BLaER1 (cell line): ENCODE measurements around the gene NUBP2.

ENCODE experiments used
- H3K27ac ChIP-seq: shearing (Covaris generic); formaldehyde crosslinking; 2 replicates; pipeline ENCODE4 v1.8.1; 2022
- H3K27me3 ChIP-seq: shearing (Covaris generic); formaldehyde crosslinking; 2 replicates; pipeline ENCODE4 v1.8.1; 2022
- H3K36me3 ChIP-seq: shearing (Covaris generic); formaldehyde crosslinking; 2 replicates; pipeline ENCODE4 v1.8.1; 2022
- H3K4me1 ChIP-seq: shearing (Covaris generic); formaldehyde crosslinking; 2 replicates; pipeline ENCODE4 v1.8.1; 2022
- H3K4me2 ChIP-seq: shearing (Covaris generic); formaldehyde crosslinking; 2 replicates; pipeline ENCODE4 v1.8.1; 2022
- H3K4me3 ChIP-seq: shearing (Covaris generic); formaldehyde crosslinking; 2 replicates; pipeline ENCODE4 v1.8.1; 2022
- H3K9ac ChIP-seq: shearing (Covaris generic); formaldehyde crosslinking; 2 replicates; pipeline ENCODE4 v1.8.1; 2022
- H3K9me3 ChIP-seq: shearing (Covaris generic); formaldehyde crosslinking; 2 replicates; pipeline ENCODE4 v1.8.1; 2022
- H4K20me1 ChIP-seq: shearing (Covaris generic); formaldehyde crosslinking; 2 replicates; pipeline ENCODE4 v1.8.1; 2022
- Cebpa-rat ChIP-seq: shearing (Covaris generic); IDR thresholded peaks from 2 replicates; pipeline ENCODE4 v1.8.1; 2022

NUBP2 gene

DNA sequence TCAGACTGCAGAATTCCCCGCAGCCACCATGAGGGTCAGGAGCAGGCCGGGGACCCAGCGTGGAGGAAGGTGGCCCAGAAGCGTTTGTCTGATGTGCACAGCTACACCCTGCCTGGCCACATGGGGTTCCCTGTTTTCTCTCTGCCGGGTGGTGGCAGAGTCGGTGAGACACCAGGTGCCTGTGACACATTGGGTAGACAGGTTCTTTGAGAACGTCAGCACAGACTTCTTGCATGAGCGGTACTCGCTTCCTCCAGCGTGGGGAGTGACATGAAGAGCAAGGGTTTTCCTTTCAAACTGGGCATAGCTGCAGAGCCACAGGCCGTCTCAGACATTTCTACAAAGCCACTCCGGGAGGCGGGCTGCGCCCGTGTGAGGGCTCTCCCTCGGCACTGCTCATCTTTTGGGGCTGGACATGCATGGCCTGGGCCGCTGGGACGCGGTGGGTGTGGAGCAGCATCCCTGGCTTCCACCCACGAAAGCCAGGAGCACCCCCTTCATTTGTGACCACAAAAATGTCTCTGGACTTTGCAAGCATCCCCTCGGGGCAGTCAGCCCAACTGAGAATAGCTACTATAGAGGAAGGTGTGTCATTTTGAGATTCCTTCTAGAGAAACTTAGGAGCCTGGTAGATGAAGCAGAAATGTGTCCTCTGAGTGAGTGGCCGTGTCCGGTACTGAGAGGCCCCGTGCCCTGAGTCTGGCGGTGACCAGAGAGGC lies 37.4 kb upstream of the NUBP2 start:
- Histone ChIP-seq H3K4me2 (peak overlapping the region; percentile 32), H3K4me1 (peaks cover 12% of the 10 kb centered on the region), H3K9ac (0 out of 2 replicates have a peak overlapping the region, but pooled peaks have one; percentile 32), H3K9me3 (no peaks in the 10 kb centered on the region), H4K20me1 (peaks cover 79% of the 10 kb centered on the region), H3K36me3 (peaks cover 99% of the 10 kb centered on the region), H3K4me3 (no peak overlapping the region), H3K27me3 (no peaks in the 10 kb centered on the region), H3K27ac (peak overlapping the region; percentile 23; the same call in 1 of the 2 replicates)
- TF ChIP-seq Cebpa-rat = no peak

DNA sequence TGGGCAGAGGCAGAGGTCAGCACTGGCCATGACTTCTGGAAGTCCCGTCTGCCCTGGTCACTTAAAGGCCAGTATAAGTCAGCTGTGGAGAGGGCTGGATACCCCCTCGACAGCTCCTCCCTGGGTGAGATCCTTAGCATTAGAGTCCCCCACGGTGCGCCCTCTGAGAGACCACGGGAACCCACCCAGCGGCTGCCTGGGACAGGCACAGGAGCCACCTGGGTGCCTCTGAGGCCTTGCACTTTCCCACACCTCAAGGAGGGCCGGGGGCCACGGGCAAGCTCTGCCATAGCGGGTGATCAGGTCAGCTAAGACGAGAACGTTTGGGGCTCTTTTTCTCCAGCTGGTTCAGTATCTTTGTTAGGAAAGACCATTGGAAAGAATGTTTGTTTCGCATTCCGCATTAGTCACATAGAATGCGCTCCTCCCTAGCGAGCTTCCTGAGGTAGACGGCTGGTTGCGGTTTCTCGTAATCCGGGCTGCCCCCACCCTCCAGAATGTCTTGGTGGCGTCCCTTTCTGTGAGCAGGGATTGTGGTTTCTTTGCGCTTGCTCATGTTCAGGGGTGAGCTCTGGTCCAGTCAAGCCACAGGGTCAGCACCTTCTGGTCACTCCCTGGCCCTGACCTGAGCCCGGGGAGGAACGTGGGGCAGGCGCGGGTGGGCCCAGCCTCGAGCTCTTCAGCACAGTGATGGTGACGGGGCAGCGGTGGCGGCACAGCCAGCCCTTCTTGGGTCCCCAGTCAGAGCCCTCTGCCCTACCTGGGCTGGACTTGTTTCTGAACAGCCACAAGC lies 36.7 kb upstream of the NUBP2 start:
- H3K9me3 ChIP-seq = no peaks in the 10 kb centered on the region
- peaks cover 12% of the 10 kb centered on the region for H3K4me1 ChIP-seq
- no peaks in the 10 kb centered on the region for H3K27me3 ChIP-seq
- H3K9ac ChIP-seq = 0 out of 2 replicates have a peak overlapping the region, but pooled peaks have one; percentile 32
- no peak overlapping the region for H3K4me3 ChIP-seq
- H3K27ac ChIP-seq = peak overlapping the region; percentile 23; the same call in 1 of the 2 replicates
- H3K36me3 ChIP-seq = peaks cover 99% of the 10 kb centered on the region
- H3K4me2 ChIP-seq = peak overlapping the region; percentile 32; the same call in 1 of the 2 replicates
- no peak for TF ChIP-seq Cebpa-rat
- peaks cover 78% of the 10 kb centered on the region for H4K20me1 ChIP-seq

DNA sequence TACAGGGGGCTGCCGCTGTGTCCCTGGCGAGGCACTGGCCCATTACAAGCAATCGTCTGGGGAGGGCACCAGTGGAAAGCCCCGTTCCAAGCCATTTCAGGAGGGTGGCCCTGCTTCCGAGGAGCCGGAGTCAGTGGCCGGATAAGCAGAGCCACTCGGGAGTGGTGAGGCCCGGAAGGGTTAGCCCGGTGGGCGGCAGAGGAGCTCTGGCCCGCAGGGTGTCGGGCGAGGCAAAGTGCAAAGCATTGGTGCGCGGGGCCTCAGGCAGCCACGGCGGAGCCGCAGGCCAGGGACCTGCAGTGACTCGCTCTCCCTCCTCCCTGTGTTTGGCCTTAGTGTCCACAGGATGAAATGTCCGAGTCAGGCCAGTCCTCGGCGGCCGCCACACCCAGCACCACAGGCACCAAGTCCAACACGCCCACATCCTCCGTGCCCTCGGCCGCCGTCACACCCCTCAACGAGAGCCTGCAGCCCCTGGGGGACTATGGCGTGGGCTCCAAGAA lies 36.0 kb upstream of the NUBP2 start:
- peaks cover 99% of the 10 kb centered on the region for H3K36me3 ChIP-seq
- peaks cover 12% of the 10 kb centered on the region for H3K4me1 ChIP-seq
- H3K27me3 ChIP-seq = no peaks in the 10 kb centered on the region
- no peaks in the 10 kb centered on the region for H3K9me3 ChIP-seq
- TF ChIP-seq Cebpa-rat = no peak
- peaks cover 78% of the 10 kb centered on the region for H4K20me1 ChIP-seq
- H3K27ac ChIP-seq = no peak overlapping the region
- H3K4me2 ChIP-seq = no peak overlapping the region
- H3K4me3 ChIP-seq = no peak overlapping the region
- no peak overlapping the region for H3K9ac ChIP-seq

DNA sequence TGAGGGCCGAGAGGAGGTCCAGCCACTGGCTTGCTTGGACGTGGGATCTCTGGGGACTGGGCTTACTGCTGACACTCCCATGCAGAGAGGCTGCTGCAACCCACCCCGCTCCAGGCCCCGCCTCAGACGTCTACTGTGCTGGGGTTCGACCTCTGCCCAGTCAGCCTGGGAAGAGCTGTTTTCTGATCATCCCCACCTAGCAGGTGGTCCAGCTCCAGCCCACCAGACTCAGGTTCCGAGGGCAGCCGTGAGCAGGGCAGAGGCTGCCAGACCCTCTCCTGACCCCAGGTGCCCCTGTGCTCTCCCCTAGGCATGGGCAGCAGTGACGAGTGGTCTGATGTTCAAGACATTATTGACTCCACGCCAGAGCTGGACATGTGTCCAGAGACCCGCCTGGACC lies 34.8 kb upstream of the NUBP2 start:
- Histone ChIP-seq H3K9ac (no peak overlapping the region), H3K9me3 (no peaks in the 10 kb centered on the region), H3K4me3 (no peak overlapping the region), H3K27ac (no peak overlapping the region), H3K27me3 (no peaks in the 10 kb centered on the region), H4K20me1 (peaks cover 71% of the 10 kb centered on the region), H3K4me2 (no peak overlapping the region), H3K4me1 (peaks cover 12% of the 10 kb centered on the region), H3K36me3 (peaks cover 99% of the 10 kb centered on the region)
- TF ChIP-seq Cebpa-rat = no peak

DNA sequence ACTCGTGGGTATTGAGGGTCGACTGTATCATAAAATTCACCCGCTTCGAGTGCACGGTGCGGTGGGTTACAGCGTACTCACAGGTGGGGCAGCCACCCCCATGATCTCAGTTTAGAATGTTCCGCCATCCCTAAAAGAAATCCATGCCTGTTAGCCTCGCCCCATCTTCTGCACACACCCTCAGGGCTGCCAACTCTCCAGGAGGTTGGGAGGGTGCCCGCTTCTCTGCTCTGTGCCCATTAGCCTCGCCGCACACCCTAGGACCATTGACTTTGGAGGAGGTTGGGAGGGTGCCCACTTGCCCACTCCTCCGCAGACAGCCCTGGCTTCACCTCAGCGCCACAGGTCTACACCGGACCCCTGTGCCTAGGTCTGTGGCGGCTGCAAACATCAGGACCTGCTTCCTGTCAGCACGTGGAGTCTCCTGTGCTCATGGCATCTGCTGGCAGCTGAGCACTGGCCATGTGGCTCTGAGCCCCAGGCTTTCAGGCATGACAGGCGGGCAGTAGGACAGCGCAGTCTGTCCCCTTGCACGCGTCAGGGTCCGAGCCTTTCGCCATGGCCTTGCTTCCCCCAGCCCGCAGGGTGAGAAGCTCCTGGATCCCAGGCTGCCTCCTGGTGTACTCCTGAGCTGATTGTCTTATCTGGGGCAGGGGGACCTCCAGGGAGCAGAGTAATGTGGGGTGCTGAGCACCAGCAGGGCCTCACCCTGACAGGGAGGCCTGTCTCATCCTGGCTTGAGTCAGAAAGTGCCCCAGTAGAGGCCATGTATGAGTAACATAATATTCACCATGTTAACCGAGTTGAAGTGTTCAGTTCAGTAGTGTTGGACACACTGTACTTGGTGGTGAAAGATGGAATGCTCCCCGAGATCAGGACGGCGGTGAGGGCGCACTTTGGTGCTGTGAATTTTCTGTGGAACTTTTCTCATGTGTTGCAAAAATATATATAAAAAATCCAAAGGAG lies 33.3 kb upstream of the NUBP2 start:
- H4K20me1 ChIP-seq = peaks cover 56% of the 10 kb centered on the region
- H3K4me1 ChIP-seq = peaks cover 12% of the 10 kb centered on the region
- no peak overlapping the region for H3K27ac ChIP-seq
- peaks cover 97% of the 10 kb centered on the region for H3K36me3 ChIP-seq
- H3K4me2 ChIP-seq = no peak overlapping the region
- no peak for TF ChIP-seq Cebpa-rat
- no peaks in the 10 kb centered on the region for H3K27me3 ChIP-seq
- H3K9ac ChIP-seq = no peak overlapping the region
- no peak overlapping the region for H3K4me3 ChIP-seq
- no peaks in the 10 kb centered on the region for H3K9me3 ChIP-seq

DNA sequence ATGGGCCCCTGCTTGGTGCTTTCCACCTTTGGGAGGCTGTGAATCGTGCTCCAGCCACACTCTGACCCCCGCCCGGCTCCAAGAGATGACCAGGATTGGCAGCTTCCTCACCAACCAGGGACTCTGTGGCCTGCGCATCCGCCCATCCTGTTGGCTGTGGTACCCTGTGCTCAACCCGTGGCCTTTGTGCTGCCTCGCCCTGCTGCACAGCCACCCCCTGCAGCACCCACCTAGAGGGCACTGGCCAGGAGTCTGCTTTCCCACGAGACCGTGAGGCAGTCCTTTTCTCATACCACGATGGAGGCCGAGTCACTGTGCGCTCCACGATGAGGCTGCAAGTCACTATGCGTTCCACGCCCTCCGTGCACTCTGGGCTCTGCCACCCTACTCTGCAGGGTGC lies 30.8 kb upstream of the NUBP2 start:
- Histone ChIP-seq H3K4me1 (peaks cover 3% of the 10 kb centered on the region), H3K27me3 (no peaks in the 10 kb centered on the region), H4K20me1 (peaks cover 41% of the 10 kb centered on the region), H3K36me3 (peaks cover 96% of the 10 kb centered on the region), H3K27ac (no peak overlapping the region), H3K9ac (no peak overlapping the region), H3K4me3 (no peak overlapping the region), H3K9me3 (no peaks in the 10 kb centered on the region), H3K4me2 (no peak overlapping the region)
- no peak for TF ChIP-seq Cebpa-rat

DNA sequence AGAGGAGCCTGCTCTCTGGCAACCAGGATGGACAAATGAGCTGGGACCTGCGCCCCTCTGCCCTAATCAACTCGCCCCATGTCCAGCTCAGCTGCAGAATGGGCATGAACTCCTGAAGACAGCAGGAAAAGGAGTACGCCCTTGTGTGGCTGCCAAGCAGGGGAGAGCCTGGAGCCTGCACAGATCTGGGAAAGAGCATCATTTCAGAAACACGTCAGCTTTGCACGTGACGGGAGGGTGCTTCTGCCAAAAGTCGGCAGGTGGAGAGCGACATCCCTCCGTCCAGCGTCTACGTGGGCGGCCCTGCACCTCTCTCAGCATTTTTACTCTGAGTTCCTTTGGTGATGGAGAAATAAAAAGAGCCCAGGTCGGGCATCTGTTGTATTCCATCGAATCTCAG lies 29.9 kb upstream of the NUBP2 start:
- no peaks in the 10 kb centered on the region for H3K9me3 ChIP-seq
- no peaks in the 10 kb centered on the region for H3K27me3 ChIP-seq
- H4K20me1 ChIP-seq = peaks cover 47% of the 10 kb centered on the region
- no peak overlapping the region for H3K9ac ChIP-seq
- no peak overlapping the region for H3K4me2 ChIP-seq
- no peak for TF ChIP-seq Cebpa-rat
- H3K27ac ChIP-seq = no peak overlapping the region
- no peak overlapping the region for H3K4me3 ChIP-seq
- peaks cover 10% of the 10 kb centered on the region for H3K4me1 ChIP-seq
- peaks cover 96% of the 10 kb centered on the region for H3K36me3 ChIP-seq

DNA sequence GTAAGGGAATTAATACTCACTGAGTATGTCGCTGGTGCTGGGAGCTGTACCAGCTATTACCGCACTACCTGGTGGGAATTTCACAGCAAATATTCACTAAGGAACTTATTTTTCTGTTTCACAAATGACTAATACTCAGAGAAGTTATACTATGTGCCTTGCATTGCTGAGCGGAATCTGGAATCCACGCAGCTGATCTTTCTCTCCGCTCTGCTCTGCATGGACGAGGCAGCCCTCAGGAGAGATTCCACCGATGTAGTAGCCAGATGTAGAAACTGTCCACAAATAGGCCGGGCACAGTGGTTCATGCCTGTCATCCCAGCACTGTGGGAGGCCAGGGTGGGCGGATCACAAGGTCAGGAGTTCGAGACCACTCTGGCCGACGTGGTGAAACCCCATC lies 28.6 kb upstream of the NUBP2 start:
- peaks cover 48% of the 10 kb centered on the region for H4K20me1 ChIP-seq
- H3K36me3 ChIP-seq = peaks cover 96% of the 10 kb centered on the region
- H3K9ac ChIP-seq = no peak overlapping the region

More for the DNA sequence above, 28.6 kb upstream of the NUBP2 start:
- no peak for TF ChIP-seq Cebpa-rat
- Histone ChIP-seq H3K27ac (no peak overlapping the region), H3K9me3 (no peaks in the 10 kb centered on the region), H3K4me1 (peaks cover 10% of the 10 kb centered on the region), H3K27me3 (no peaks in the 10 kb centered on the region), H3K4me2 (no peak overlapping the region), H3K4me3 (no peak overlapping the region)
